Adrenal gland (tissue), 12 donors: ENCODE data around the gene LZTFL1. TPM values are rescaled to one million over a fixed set of nuclear protein-coding genes. Genes with fewer than 3 reads are reported as not detected.

Source experiments
- DNase-seq, 7 donors: peaks; one replicate each; pipeline ENCODE4 v3.0.0-alpha.2; 2019 to 2020
- H3K27ac ChIP-seq, 5 donors: fragments of 200-600 bp; sonication (generic) in 4 of 5; 1 replicate in 3 of 5; 2 replicates in 2 of 5; pipeline versions ENCODE4 v1.5.1 to v1.8.0; 2016 to 2020; ENCODE audit warnings: mild to moderate bottlenecking in 1 of 5
- H3K27me3 ChIP-seq: fragments of 200-600 bp; 2 replicates; pipeline ENCODE4 v1.8.0; 2021
- H3K36me3 ChIP-seq, 2 donors: fragments of 200-600 bp; replicated peaks in 1 of 2; 1 replicate in 1 of 2; 2 replicates in 1 of 2; pipeline versions ENCODE4 v1.5.1 to v1.8.0; 2018 to 2022
- H3K4me1 ChIP-seq, 2 donors: fragments of 200-600 bp; replicated peaks in 1 of 2; 1 replicate in 1 of 2; 2 replicates in 1 of 2; pipeline versions ENCODE4 v1.5.1 to v1.8.0; 2018 to 2021
- H3K4me3 ChIP-seq, 4 donors: fragments of 200-600 bp; sonication (generic) in 3 of 4; one replicate each; pipeline ENCODE4 v1.5.1; 2016 to 2018
- H3K9me3 ChIP-seq, 3 donors: fragments of 200-600 bp; sonication (generic) in 1 of 3; replicated peaks in 1 of 3; 1 replicate in 2 of 3; 2 replicates in 1 of 3; pipeline versions ENCODE4 v1.5.1 to v1.8.0; 2016 to 2021
- POLR2A ChIP-seq, 2 donors: fragments of 450-650 bp; IDR thresholded peaks; one replicate each; pipeline ENCODE4 v1.6.1; 2017; ENCODE audit warnings: antibody characterized with exemption in 2 of 2, mild to moderate bottlenecking in 2 of 2, moderate library complexity in 1 of 2
- WGBS, 4 donors: extraction: QIAGEN DNeasy Blood & Tissue Kit in 2 of 4; methylation state at CpG; one replicate each; pipeline versions ENCODE4 v1.1.5 to v1.1.7; 2013 to 2017; 5-methylcytosine and 5-hydroxymethylcytosine counted together
- intact Hi-C, 2 donors: fragments of 100-400 bp; cut with DNase I; formaldehyde crosslinking; loops; one replicate each; pipeline versions ENCODE4 v1.14.1 to v1.15.0; 2022 to 2023
- polyA plus RNA-seq, 3 donors: library from polyadenylated mRNA; stranded (reverse); fragments of 200-250 nt in 2 of 3; fragments of 350-450 nt in 1 of 3; fragmentation: Illumina TruSeq in 1 of 3; extraction: RNeasy Lipid Tissue Mini Kit (QIAGEN cat#74804) in 1 of 3; gene quantifications; one replicate each; pipeline ENCODE4 v1.2.3, GENCODE V29; 2013 to 2014
- total RNA-seq, 9 donors: library from RNA; depleted of rRNA in 4 of 9; stranded (reverse); fragments of >200 nt in 4 of 9; fragments of 120-200 nt in 1 of 9; fragmentation: NEBNext Ultra II Directional in 1 of 9; extraction: Animal tissue kit (Norgen Biotek cat#: 25700) in 1 of 9; gene quantifications; one replicate each; pipeline versions ENCODE4 v1.1.0 to v1.2.4, GENCODE V29; 2013 to 2023
- TF ChIP-seq, protein P1 (sequence below), 6 experiments: fragments of 450-650 bp in 4 of 6; fragments of 200-600 bp in 2 of 6; sonication (generic) in 1 of 6; IDR thresholded peaks; 1 replicate in 5 of 6; 2 replicates in 1 of 6; pipeline versions ENCODE4 v1.5.1 to v1.8.0; 2016 to 2021; ENCODE audit warnings: antibody characterized with exemption in 6 of 6, mild to moderate bottlenecking in 2 of 6, moderate library complexity in 1 of 6
- donor health status: healthy with polysubstance abuse.
- donor health status: Bipolar disorder and iron deficiency.
- donor health status: DM: yes; HTN: yes; CAD: no.
- donor health status: DM: no; HTN: no; CAD: no.
- donor health status: DM: no; HTN: no; CAD: no.
- donor health status: DM: yes; HTN: yes; CAD: no.

The LZTFL1 gene
- total and polyA plus RNA-seq, 12 donors, result 3.9 to 36.3 (median 19.6) TPM

DNA sequence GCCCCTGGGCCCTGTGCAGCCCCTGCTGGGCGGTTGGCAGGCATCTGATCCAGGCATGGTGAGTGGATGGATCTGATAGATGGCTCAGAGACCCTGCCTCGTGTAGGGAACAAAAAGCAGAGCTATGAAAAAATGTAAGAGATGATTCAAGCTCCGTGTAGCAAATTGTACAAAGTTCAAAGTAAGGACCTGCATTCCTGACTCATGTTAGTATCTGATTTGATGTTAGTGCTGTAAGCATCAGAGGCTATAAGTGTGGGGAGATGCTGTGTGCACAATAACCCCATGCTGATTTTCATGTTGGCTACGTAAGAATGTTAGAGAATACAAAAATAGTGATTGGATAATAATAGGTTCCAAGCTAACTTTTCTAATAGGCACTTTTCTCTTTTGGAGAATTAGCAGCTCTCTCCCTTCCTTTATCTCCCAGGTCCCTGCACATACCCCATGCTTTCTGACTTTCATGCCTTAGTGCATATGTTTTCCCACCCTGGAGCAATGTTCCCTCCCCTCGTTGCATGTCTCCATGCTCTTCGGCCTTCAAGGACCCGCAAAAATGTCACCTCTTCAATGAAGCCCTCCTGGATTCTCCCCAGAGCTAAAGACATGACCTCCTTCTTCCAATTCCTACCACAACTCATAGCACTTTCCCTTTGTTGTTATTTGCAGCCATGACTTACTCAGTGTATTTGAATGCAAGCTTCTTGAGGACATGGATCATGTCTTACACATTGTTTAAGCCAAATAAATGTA lies 46.0 kb upstream of the LZTFL1 start:
- H3K9me3 ChIP-seq, result no peaks in the 10 kb centered on the region
- no peak overlapping the region for H3K27ac ChIP-seq
- 66 to 77% (median 68%) methylated on average over 7 of the region's 7 CpGs for WGBS, 4 donors
- H3K36me3 ChIP-seq, result no peaks in the 10 kb centered on the region
- no peak overlapping the region for H3K4me3 ChIP-seq
- TF ChIP-seq POLR2A (IDR thresholded peaks at IDR 0.05), result no peak
- TF ChIP-seq, protein P1, sequence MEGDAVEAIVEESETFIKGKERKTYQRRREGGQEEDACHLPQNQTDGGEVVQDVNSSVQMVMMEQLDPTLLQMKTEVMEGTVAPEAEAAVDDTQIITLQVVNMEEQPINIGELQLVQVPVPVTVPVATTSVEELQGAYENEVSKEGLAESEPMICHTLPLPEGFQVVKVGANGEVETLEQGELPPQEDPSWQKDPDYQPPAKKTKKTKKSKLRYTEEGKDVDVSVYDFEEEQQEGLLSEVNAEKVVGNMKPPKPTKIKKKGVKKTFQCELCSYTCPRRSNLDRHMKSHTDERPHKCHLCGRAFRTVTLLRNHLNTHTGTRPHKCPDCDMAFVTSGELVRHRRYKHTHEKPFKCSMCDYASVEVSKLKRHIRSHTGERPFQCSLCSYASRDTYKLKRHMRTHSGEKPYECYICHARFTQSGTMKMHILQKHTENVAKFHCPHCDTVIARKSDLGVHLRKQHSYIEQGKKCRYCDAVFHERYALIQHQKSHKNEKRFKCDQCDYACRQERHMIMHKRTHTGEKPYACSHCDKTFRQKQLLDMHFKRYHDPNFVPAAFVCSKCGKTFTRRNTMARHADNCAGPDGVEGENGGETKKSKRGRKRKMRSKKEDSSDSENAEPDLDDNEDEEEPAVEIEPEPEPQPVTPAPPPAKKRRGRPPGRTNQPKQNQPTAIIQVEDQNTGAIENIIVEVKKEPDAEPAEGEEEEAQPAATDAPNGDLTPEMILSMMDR (IDR thresholded peaks at IDR 0.05), result no peak
- H3K4me1 ChIP-seq, result no peaks in the 10 kb centered on the region
- no peaks in the 10 kb centered on the region for H3K27me3 ChIP-seq
- DNase-seq, result no peak
- intact Hi-C loops, result no loop called here

DNA sequence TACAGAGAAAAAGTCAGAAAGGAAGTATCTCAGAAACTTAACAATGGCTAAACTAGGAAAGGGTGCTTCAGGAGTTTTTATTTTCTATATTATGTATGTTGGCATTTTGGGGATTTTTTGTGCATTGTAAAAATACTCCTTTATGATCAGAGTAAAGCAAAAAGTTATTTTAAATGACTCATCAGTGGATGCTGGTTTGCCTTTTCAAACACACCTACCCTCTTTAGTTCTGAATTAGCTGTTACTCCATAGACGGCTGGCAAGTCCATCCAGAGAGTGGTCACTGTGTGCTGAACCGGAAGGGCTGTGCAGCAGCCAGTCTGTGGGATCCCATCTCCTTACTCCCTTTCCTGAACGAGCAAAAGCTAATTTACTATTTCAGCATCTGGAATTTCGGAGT lies 45.4 kb upstream of the LZTFL1 start:
- Histone ChIP-seq H3K4me3 (no peak overlapping the region), H3K36me3 (no peaks in the 10 kb centered on the region), H3K27me3 (no peaks in the 10 kb centered on the region), H3K4me1 (no peaks in the 10 kb centered on the region), H3K9me3 (no peaks in the 10 kb centered on the region), H3K27ac (no peak overlapping the region)
- TF ChIP-seq POLR2A (IDR thresholded peaks at IDR 0.05), result no peak
- TF ChIP-seq, protein P1 (IDR thresholded peaks at IDR 0.05), result no peak
- WGBS, 4 donors, result 80 to 88% (median 85%) methylated on average over 4 of the region's 4 CpGs
- no peak for DNase-seq
- intact Hi-C loops, result no loop called here

DNA sequence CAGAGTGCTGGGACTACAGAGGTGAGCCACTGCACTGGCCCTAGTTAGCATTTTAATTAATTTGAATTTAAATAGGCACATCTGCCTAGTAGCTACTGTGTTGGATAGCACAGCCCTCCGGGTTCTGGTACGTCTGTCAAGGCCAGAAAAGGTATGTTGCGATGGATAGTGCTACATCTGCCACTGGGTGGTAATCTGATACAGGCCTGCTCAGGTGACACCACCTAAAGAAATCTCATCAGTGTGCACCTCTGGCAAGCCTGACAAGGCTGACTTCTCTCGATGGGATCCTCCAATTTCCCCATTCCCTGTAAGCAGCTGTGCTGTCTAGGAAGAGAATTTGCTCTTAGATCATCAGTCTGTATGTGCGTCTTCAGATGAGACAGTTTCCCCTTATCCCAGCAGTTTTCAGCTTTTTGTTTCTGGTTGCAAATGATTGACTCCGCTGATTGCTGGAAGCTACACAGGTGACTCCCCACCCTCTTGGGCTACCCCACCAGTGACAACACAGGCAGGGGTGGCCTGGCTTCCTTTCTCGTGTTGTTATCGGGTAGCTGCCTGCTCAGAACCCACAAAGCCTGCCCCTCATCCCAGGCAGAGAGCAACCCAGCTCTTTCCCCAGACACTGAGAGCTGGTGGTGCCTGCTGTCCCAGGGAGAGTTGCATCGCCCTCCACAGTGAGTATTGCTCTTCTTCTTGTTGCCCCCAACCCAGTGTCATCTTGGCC lies 44.2 kb upstream of the LZTFL1 start, which contains the start of gene CCR9:
Gene CCR9 (plus strand): TSS at position 565 of the 727 bp plus-strand sequence. CDS start 8,391 bp downstream, outside the sequence.
- no peaks in the 10 kb centered on the region for H3K4me1 ChIP-seq
- no peaks in the 10 kb centered on the region for H3K9me3 ChIP-seq
- intact Hi-C loops, result no loop called here
- no peak within 1 kb of the TSS for H3K4me3 ChIP-seq
- TF ChIP-seq, protein P1 (IDR thresholded peaks at IDR 0.05), result no peak
- TF ChIP-seq POLR2A (IDR thresholded peaks at IDR 0.05), result no peak
- no peak within 1 kb of the TSS for H3K27ac ChIP-seq
- DNase-seq, result no peak
- H3K27me3 ChIP-seq, result no peaks in the 10 kb centered on the region
- 82 to 86% (median 85%) methylated on average over 9 of the region's 9 CpGs for whole genome bisulfite sequencing, 4 donors
- H3K36me3 ChIP-seq, result no peaks in the 10 kb centered on the region

DNA sequence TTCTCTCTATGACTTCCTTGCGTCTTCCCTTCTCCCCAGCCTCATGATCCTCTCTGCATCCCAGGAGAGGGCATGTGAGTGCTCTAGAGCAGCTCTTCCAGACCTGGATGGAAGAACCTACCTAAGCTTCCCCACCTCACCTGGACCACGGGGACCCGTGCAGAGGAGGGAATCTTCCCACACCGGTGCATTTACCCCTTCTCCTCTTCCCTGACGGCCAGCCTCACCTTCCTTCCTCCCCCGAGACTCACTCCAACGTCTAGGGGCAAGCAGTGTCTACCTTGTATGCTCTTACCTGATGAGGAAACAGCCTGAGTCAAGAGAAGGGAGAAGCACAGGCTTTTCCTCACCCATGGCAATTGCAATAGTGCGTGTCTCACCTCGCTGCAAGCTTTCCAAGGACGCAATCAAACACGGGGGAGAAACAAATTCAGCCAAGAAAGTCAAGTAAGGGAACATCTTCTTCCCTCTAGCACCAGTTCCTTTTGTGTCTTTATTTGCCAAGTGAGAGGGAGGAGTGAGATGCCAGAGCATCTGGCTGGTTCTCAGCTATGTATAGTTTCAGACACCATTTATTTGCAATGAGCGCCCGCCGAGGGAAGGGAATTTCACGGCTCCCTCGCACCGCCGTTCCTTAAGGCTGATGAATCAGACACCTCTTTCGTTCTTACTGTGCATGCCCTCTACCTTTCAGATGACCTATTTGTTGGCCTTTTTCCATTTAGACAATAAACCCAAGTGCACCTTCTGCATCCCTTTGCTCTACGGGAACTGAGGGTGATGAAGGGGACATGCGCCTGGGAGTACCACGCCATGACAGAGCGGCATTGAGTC lies 42.7 kb upstream of the LZTFL1 start:
- H3K36me3 ChIP-seq, result no peaks in the 10 kb centered on the region
- H3K4me1 ChIP-seq, result no peaks in the 10 kb centered on the region
- no peak for TF ChIP-seq POLR2A (IDR thresholded peaks at IDR 0.05)
- TF ChIP-seq, protein P1 (IDR thresholded peaks at IDR 0.05), result no peak
- WGBS, 4 donors, result 79 to 84% (median 83%) methylated on average over 23 of the region's 23 CpGs
- no peak overlapping the region for H3K4me3 ChIP-seq
- no peak overlapping the region for H3K27ac ChIP-seq
- no peaks in the 10 kb centered on the region for H3K9me3 ChIP-seq
- no peaks in the 10 kb centered on the region for H3K27me3 ChIP-seq
- intact Hi-C loops, result no loop called here
- DNase-seq, result no peak
